GM23248 (cell line): ENCODE measurements around the gene CCDC169. TPM values are rescaled to one million over a fixed set of nuclear protein-coding genes. Genes with fewer than 3 reads are reported as not detected.

Experiments
- DNase-seq: peaks from one replicate; pipeline ENCODE4 v3.0.0-alpha.2; 2015
- H2AFZ ChIP-seq: fragments of 200-600 bp; sonication (generic); 2 replicates; pipeline ENCODE4 v1.6.1; 2016; ENCODE audit warnings: antibody characterized with exemption
- H3F3A ChIP-seq: fragments of 200-600 bp; sonication (generic); 2 replicates; pipeline ENCODE4 v1.6.1; 2016; ENCODE audit warnings: mild to moderate bottlenecking, antibody characterized with exemption, mixed run types; ENCODE audit not compliant: insufficient read depth
- H3K27ac ChIP-seq: fragments of 200-600 bp; sonication (generic); 2 replicates; pipeline ENCODE4 v1.5.1; 2016; ENCODE audit warnings: mild to moderate bottlenecking
- H3K27me3 ChIP-seq: fragments of 200-600 bp; sonication (generic); replicated peaks from 2 replicates; pipeline ENCODE4 v1.6.1; 2016; ENCODE audit warnings: mild to moderate bottlenecking; ENCODE audit not compliant: insufficient read depth
- H3K36me3 ChIP-seq: fragments of 200-600 bp; sonication (generic); 2 replicates; pipeline ENCODE4 v1.6.1; 2016; ENCODE audit warnings: low read depth, mild to moderate bottlenecking
- H3K4me1 ChIP-seq: fragments of 200-600 bp; sonication (generic); 2 replicates; pipeline ENCODE4 v1.6.1; 2016; ENCODE audit warnings: mild to moderate bottlenecking; ENCODE audit not compliant: insufficient read depth
- H3K4me2 ChIP-seq: fragments of 200-600 bp; sonication (generic); one replicate; pipeline ENCODE4 v1.6.1; 2016; ENCODE audit warnings: mild to moderate bottlenecking; ENCODE audit not compliant: unreplicated experiment
- H3K4me3 ChIP-seq: fragments of 200-600 bp; sonication (generic); 2 replicates; pipeline ENCODE4 v1.5.1; 2016; ENCODE audit warnings: mild to moderate bottlenecking
- H3K79me2 ChIP-seq: fragments of 200-600 bp; sonication (generic); 2 replicates; pipeline ENCODE4 v1.6.1; 2016; ENCODE audit warnings: mild to moderate bottlenecking; ENCODE audit not compliant: insufficient read depth
- H3K9ac ChIP-seq: fragments of 200-600 bp; sonication (generic); 2 replicates; pipeline ENCODE4 v1.6.1; 2016; ENCODE audit warnings: mild to moderate bottlenecking
- H3K9me2 ChIP-seq: fragments of 200-600 bp; sonication (generic); 2 replicates; pipeline ENCODE4 v1.6.1; 2016; ENCODE audit warnings: mixed run types, mild to moderate bottlenecking, moderate library complexity; ENCODE audit not compliant: insufficient read depth
- H3K9me3 ChIP-seq: fragments of 200-600 bp; sonication (generic); one replicate; pipeline ENCODE4 v1.6.1; 2017; ENCODE audit warnings: low read depth
- H4K20me1 ChIP-seq: fragments of 200-600 bp; sonication (generic); 2 replicates; pipeline ENCODE4 v1.6.0; 2016; ENCODE audit not compliant: insufficient read depth
- EZH2 ChIP-seq: fragments of 200-600 bp; sonication (generic); IDR thresholded peaks from 2 replicates; pipeline ENCODE4 v1.6.1; 2018; ENCODE audit warnings: antibody characterized with exemption, mild to moderate bottlenecking; ENCODE audit not compliant: insufficient read depth, poor library complexity, severe bottlenecking
- EZH2phosphoT487 ChIP-seq: fragments of 200-600 bp; sonication (generic); IDR thresholded peaks from 2 replicates; pipeline ENCODE4 v1.6.1; 2018; ENCODE audit warnings: antibody characterized with exemption, moderate library complexity, mild to moderate bottlenecking, low read depth; ENCODE audit not compliant: insufficient read depth
- WGBS, 2 experiments: methylation state at CpG; one replicate each; pipeline ENCODE4 v1.1.6; 2015 to 2017; ENCODE audit warnings: low lambda C conversion rate in 2 of 2, low coverage in 1 of 2; ENCODE audit errors: missing lambda C conversion rate in 2 of 2; 5-methylcytosine and 5-hydroxymethylcytosine counted together
- in situ Hi-C: fragments of 300-500 bp; cut with MboI; formaldehyde crosslinking; loops from 2 replicates; pipeline ENCODE4 v1.15.0; 2020
- polyA plus RNA-seq: library from polyadenylated mRNA; unstranded; fragments of >200 nt; fragmentation: Nextera tagmentation; extraction: Ambion mirVana; gene quantifications from 2 replicates; pipeline ENCODE4 v1.2.1, GENCODE V29; 2016
- total RNA-seq: library from RNA; depleted of rRNA; stranded (reverse); fragments of >200 nt; shearing (Covaris generic); gene quantifications from 2 replicates; pipeline ENCODE4 v1.2.3, GENCODE V29; 2014

Gene CCDC169
- total and polyA plus RNA-seq, 2 experiments from 2014 or later, result 0.22 to 0.63 TPM

DNA sequence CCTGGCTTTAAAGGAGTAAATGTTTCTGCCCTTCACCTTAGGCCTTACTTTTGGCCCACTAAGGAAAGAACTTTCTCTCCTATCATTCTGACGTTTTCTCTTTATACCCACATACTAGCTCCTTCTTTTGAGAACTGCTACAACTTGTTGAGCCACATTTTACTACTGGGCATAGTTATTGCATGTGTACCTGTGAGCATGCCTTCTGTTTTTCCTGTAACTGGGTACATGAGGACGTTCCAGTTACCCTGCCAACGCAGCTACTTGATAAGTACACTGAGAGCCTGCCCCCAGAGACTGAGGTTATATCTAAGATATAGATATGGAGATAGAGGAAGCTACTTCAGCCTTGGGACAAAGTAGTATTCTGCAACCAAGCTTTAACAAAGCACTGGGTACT is 3.5 kb downstream of the CCDC169 start:
- no peak for DNase-seq

DNA sequence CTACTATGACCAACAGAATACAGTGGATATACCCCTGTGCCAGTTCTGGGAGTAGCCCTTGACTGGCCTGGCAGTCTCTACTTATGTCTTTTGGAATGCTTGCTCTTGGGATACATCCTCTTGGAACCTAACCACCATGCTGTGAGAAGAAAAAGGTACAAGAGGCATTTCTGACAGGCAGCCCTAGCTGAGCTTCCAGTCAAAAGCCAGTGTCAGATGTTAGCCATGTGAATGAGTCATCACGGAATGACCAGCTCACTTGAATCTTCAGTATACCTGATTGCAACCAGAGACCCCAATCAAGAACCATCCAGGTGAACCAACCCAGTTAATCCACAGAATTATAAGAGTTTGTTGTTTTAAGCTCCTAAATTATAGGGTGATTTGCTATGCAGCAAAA is 4.1 kb downstream of the CCDC169 start:
- no peaks in the 10 kb centered on the region for H4K20me1 ChIP-seq
- no peak overlapping the region for H2AFZ ChIP-seq
- H3K27me3 ChIP-seq, result no peaks in the 10 kb centered on the region
- H3F3A ChIP-seq, result 0 out of 2 replicates have a peak, but pooled peaks cover 5% of the 10 kb centered on the region
- H3K27ac ChIP-seq, result no peak overlapping the region
- no peaks in the 10 kb centered on the region for H3K36me3 ChIP-seq
- H3K4me3 ChIP-seq, result no peak overlapping the region
- H3K9me3 ChIP-seq, result no peaks in the 10 kb centered on the region
- TF ChIP-seq EZH2phosphoT487 (no peak), EZH2 (no peak)
- H3K4me1 ChIP-seq, result peaks cover 6% of the 10 kb centered on the region; the same call in 1 of the 2 replicates
- DNase-seq, result no peak
- in situ Hi-C loops, result loop anchor here (10.0 to 25.0 kb wide), 2 partner anchors 111 to 444 kb away; no protein-coding TSS in a partner anchor
- no peaks in the 10 kb centered on the region for H3K9me2 ChIP-seq
- H3K4me2 ChIP-seq, result no peak overlapping the region
- WGBS, 2 experiments, result 81 to 82% methylated on average over 1 of the region's 1 CpG
- H3K9ac ChIP-seq, result no peak overlapping the region
- H3K79me2 ChIP-seq, result no peaks in the 10 kb centered on the region

More for the DNA sequence above, 3.5 kb downstream of the CCDC169 start:
- Histone ChIP-seq H3F3A (peaks cover 6% of the 10 kb centered on the region; the same call in 1 of the 2 replicates), H3K9ac (no peak overlapping the region), H3K27me3 (no peaks in the 10 kb centered on the region), H3K27ac (no peak overlapping the region), H3K4me1 (peaks cover 6% of the 10 kb centered on the region; the same call in 1 of the 2 replicates), H3K9me3 (no peaks in the 10 kb centered on the region), H4K20me1 (no peaks in the 10 kb centered on the region), H3K79me2 (no peaks in the 10 kb centered on the region), H3K4me3 (no peak overlapping the region), H2AFZ (no peak overlapping the region), H3K36me3 (no peaks in the 10 kb centered on the region), H3K9me2 (no peaks in the 10 kb centered on the region), H3K4me2 (no peak overlapping the region)
- in situ Hi-C loops, result loop anchor here (10.0 to 25.0 kb wide), 2 partner anchors 111 to 443 kb away; no protein-coding TSS in a partner anchor
- 58 to 61% methylated on average over 3 of the region's 3 CpGs for WGBS, 2 experiments
- no peak for TF ChIP-seq EZH2
- no peak for TF ChIP-seq EZH2phosphoT487

DNA sequence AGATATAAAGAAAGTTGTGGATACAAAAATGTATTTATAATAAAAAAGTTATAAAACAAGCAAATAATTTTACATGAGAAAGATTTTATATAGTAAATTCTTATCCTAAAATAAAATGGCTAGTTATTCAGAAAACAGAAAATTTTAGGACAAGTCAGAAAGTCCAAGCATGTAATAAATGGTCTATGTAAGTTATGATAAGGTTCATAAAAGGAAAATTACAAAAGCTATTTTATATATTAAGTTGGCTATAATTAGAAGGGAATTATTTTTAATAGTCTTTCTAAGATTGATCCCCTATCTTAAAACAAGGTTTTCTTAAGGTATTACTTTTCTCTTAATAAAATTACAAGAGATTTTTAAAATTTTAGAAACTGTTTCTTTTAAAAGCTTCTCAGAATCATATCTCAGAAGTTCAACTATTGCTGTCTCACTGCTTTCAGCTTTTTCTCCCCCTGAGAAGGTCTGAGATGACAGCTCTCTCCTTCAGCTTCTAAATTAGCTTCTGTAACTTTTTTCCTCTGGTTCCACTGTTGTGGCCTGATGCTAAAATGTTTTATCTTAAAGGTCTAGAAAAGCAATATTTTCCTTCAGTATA is 8.7 kb downstream of the CCDC169 start:
- no peak overlapping the region for H3K27ac ChIP-seq
- H4K20me1 ChIP-seq, result no peaks in the 10 kb centered on the region
- no peak for DNase-seq
- no peaks in the 10 kb centered on the region for H3K36me3 ChIP-seq
- no peak overlapping the region for H2AFZ ChIP-seq
- TF ChIP-seq EZH2, result no peak
- no peak for TF ChIP-seq EZH2phosphoT487
- no peak overlapping the region for H3K9ac ChIP-seq
- H3K9me3 ChIP-seq, result no peaks in the 10 kb centered on the region
- H3K79me2 ChIP-seq, result no peaks in the 10 kb centered on the region
- H3K27me3 ChIP-seq, result 0 out of 2 replicates have a peak, but pooled peaks cover 6% of the 10 kb centered on the region
- in situ Hi-C loops, result loop anchor here (25.0 kb wide), 1 partner anchor 448 kb away; no protein-coding TSS in a partner anchor
- H3K4me1 ChIP-seq, result no peaks in the 10 kb centered on the region
- no peak overlapping the region for H3K4me2 ChIP-seq
- no peaks in the 10 kb centered on the region for H3K9me2 ChIP-seq
- no peak overlapping the region for H3K4me3 ChIP-seq
- H3F3A ChIP-seq, result no peaks in the 10 kb centered on the region

DNA sequence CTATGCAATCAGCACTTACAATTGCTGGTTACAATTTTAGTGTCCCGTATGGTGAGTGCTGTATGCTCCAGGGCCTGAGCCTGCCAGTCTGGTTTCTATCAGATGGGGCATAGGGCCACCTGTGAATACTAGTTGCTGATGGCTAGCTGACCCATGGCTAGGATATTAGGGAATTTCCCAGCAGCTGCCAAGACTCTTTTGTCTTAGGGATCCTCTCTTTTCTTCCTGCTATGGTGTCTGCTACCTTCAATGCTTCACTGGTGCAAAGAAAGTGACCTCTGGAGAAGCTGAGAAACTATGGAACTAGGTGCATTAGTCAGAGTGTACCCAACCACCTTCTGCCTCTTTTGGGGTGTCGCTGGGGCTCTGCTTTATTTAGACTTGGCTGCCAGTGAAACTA is 11.6 kb downstream of the CCDC169 start:
- no peak for TF ChIP-seq EZH2
- TF ChIP-seq EZH2phosphoT487, result no peak
- Histone ChIP-seq H3K4me1 (no peaks in the 10 kb centered on the region), H3K36me3 (no peaks in the 10 kb centered on the region), H3K27ac (no peak overlapping the region), H3K4me3 (no peak overlapping the region), H4K20me1 (no peaks in the 10 kb centered on the region), H3K79me2 (no peaks in the 10 kb centered on the region), H2AFZ (no peak overlapping the region), H3F3A (no peaks in the 10 kb centered on the region), H3K27me3 (0 out of 2 replicates have a peak, but pooled peaks cover 6% of the 10 kb centered on the region), H3K4me2 (no peak overlapping the region), H3K9ac (no peak overlapping the region), H3K9me3 (no peaks in the 10 kb centered on the region), H3K9me2 (no peaks in the 10 kb centered on the region)
- DNase-seq, result no peak
- in situ Hi-C loops, result loop anchor here (25.0 kb wide), 1 partner anchor 451 kb away; no protein-coding TSS in a partner anchor
- WGBS, 2 experiments, result 41 to 53% methylated on average over 2 of the region's 2 CpGs
